Activated T-cell treated with anti-CD3 and anti-CD28 coated beads for 24 hours (primary cell): ENCODE results near the gene TNRC18.
"Not testable (repeated sequence)": the region's sequence is repeated elsewhere in the genome, so short reads cannot be mapped to it uniquely, and the experiment has no call there.

ENCODE experiments used
- DNase-seq: peaks from one replicate; pipeline ENCODE4 v3.0.0-alpha.2; 2020; ENCODE audit warnings: low read depth

Gene TNRC18

GRCh38 chr7:5291301-5291700 lies 132.3 kb downstream of the TNRC18 start:
- no peak for DNase-seq

- DNase-seq: no peak
Observed at GRCh38 chr7:5289355-5289754, 134.3 kb downstream of the TNRC18 start.

- DNase-seq: not testable (repeated sequence)
Observed at GRCh38 chr7:5288560-5288959, 135.1 kb downstream of the TNRC18 start.

DNA sequence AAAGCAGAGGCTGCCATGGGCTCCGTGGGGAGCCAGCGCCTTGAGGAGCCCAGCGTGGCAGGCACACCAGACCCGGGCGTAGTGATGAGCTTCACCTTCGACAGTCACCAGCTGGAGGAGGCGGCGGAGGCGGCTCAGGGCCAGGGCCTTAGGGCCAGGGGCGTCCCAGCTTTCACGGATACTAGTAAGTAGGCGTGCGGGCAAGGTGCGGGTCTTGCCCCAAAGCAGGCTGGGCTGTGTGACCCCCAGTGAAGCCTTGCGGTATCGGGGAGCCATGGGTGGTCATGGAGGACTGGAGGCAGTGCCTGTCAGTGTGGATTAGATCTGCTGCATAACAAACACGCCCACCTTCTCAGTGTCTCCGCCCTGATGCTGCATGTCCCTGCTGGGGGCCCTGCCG lies 135.8 kb downstream of the TNRC18 start:
- DNase-seq: no peak

- DNase-seq: not testable (repeated sequence)
Observed at GRCh38 chr7:5287373-5287772, 136.3 kb downstream of the TNRC18 start.

DNA sequence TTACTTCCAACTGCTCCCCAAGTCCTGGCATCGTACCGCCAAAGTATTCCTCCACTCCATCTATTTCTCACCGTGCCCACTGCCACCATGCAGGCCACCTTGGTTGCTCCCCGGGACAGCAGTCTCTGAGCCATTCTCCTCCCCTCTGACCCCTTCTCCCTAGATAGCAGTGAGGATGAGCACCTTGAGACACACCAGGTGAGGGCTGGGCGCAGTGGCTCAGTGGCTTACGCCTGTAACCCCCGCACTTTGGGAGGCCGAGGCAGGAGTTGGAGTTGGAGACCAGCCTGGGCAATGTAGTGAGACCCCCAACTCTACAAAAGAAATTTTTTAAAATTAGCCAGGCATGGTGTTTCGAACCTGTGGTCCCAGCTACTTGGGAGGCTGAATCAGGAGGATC lies 136.7 kb downstream of the TNRC18 start:
- no peak for DNase-seq

GRCh38 chr7:5284304-5285281 lies 139.0 kb downstream of the TNRC18 start:
- DNase-seq: no peak

- DNase-seq: no peak
Observed at GRCh38 chr7:5283421-5284303, 140.0 kb downstream of the TNRC18 start.

- no peak for DNase-seq
Observed at GRCh38 chr7:5282543-5283316, 140.9 kb downstream of the TNRC18 start, which contains the start of gene SLC29A4. TSS of gene SLC29A4 (plus strand) at chr7:5282943. CDS start at chr7:5287817, 4,874 bp downstream.

DNA sequence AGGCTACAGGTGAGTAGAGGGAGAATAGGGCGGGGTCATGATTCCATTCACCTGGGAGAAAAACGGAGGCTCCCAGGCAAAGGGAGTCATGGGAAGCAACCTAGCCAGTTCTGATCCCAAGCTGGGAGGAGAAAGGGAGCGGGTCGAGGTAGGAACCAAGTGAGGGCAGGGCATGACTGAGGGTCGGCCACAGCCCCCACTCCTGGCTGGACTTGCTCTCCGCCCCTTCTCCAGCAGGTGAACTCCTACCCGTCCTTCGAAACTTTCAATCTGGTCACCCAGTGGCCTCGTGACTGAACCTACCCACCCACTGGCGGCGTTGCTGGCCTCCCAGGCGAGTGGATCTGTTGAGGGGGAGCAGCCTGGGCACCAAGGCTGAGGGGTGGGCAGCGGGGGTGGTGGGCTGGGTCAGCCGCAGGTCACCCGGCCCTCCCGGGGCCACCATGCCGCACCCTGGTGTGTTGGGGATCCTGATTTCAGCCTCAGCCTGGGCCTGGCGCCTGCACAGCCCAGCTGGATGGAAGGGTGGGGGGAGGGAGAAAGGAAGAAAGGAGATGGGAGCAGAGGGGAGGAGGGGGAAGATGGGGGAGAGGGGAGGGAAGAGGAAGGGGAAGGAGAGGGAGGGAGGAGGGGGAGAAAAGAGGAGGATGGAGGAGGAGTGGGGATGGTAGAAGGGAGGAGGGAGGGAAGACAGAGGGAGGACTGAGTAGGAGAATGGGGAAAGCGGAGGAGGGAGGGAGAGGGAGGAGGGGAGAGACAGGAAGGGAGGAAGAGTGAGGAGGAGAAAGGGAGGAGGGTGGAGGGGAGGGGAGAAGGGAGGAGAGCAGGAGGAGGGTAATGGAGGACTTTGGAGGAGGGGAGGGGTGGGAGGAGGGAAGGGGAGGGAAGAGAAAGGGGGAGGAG lies 141.8 kb downstream of the TNRC18 start:
- not testable (repeated sequence) for DNase-seq

GRCh38 chr7:5279734-5280133 lies 143.9 kb downstream of the TNRC18 start:
- DNase-seq: no peak

DNA sequence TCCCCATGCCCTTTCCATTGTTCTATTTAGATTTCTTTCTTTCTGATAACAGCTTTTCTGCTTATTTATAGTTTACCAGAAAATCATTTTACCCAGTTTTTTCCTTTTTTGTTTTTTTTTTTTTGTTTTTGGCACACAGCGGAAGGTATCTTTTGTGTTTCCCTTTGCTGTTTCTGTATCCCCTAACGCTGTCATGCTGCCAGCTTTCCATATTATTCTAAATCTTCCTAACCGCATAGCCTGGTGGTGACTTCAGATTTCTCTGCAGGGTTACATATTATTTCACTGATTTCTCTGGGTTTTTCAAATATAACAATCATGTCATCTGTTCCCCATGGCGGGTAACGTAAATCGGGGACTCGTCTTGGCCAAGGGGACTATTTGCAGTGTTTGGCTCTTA lies 144.9 kb downstream of the TNRC18 start:
- no peak for DNase-seq

DNA sequence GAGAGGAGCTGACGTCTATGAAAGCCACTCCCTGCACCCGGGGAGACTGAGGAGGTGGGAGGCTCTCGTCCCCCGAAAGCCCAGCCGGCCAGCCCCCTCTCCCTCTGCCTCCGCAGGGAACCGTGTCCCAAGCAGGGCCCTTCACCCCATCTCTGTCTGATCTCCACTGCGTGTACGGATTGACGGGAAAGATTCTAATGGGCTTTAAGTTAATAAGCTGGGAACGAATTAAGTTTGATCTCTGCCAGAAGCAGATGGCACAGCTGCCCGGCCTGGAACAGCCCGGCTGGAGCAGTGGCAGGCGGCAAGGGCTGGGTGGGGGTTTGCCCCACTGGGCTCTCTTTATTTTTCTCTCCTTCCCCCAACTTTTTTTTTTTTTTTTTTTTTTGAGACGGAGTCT lies 147.0 kb downstream of the TNRC18 start:
- no peak for DNase-seq

- not testable (repeated sequence) for DNase-seq
Observed at GRCh38 chr7:5276123-5276522, 147.5 kb downstream of the TNRC18 start.

DNA sequence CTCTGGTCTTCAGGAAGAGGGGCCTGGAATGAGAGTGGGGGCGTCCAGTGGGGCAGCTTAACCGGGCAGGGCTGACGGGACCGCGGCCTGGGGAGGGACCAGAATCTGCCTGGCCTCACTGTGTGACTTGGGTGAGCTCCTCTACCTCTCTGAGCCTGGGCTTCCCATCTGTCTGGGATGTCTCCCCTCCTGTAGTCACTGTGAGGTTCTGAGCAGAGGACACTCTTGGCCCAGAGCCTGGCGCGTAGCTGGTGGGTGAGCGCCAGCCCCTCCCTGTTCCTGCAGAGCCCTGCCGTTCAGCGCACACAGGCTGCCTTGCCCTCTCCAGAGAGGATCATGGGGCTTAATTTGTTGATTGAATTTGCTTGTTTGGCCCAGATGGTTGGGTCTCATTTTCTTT lies 148.1 kb downstream of the TNRC18 start:
- DNase-seq: not testable (repeated sequence)

DNA sequence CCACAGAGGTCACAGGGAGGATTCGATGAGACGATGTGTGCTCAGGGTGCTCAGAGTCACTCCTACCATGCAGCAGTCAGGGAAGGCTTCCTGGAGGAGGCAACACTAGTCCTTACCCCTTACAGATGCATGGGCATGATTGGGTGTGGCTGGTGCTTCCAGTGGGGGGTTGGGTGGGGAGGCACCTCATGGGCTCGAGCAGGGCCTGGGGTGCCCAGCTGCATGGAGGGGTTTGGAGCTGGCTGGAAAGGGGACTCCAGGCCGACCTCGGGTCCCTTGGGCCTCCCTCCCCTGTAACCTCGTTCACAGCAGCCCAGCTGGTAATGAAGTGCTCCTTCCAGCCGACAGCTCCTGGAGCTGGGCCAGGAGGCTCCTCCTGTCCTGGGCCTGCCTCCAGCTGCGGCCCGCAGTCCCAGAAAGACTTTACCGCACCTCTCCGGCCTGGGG lies 148.6 kb downstream of the TNRC18 start:
- not testable (repeated sequence) for DNase-seq

GRCh38 chr7:5274441-5274840 lies 149.2 kb downstream of the TNRC18 start:
- DNase-seq: no peak

DNA sequence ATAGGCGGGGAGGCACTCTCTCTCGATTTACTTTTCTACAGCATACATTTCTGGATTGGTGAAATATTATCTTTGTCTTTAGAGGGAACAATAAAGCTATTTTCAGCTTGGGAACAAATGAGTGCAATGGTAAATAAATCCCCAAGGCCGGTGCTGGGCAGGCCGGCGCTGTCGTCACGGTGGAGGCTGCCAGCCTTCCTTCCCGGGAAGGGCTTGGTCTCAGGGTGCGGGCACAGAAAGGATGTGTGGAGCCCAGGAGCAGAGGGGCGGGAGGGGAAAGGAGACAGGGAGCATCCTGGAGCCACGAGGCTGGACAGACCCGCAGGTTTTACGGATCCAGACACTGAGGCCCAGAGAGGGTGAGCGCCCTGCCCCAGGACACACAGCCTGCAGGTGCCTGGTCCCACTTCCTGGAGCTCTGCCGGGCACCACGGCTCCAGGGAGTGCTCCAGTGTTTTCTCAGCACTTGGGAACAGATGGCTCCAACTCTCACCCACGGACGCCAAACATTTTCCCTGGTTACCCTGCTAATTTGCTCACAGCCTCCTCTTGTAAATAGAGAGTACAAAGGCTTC lies 149.7 kb downstream of the TNRC18 start:
- DNase-seq: not testable (repeated sequence)

GRCh38 chr7:5270788-5271187 lies 152.8 kb downstream of the TNRC18 start:
- no peak for DNase-seq

GRCh38 chr7:5269992-5270657 lies 153.5 kb downstream of the TNRC18 start:
- not testable (repeated sequence) for DNase-seq
